ENCODE results near the gene POP5. TPM values are rescaled to one million over a fixed set of nuclear protein-coding genes. Genes with fewer than 3 reads are reported as not detected.
A peak's percentile ranks its signal among the peaks of the same experiment; 100 is the strongest.

POP5 gene
- total RNA-seq, 1 experiment from 2014 or later, result 64.0 TPM

DNA sequence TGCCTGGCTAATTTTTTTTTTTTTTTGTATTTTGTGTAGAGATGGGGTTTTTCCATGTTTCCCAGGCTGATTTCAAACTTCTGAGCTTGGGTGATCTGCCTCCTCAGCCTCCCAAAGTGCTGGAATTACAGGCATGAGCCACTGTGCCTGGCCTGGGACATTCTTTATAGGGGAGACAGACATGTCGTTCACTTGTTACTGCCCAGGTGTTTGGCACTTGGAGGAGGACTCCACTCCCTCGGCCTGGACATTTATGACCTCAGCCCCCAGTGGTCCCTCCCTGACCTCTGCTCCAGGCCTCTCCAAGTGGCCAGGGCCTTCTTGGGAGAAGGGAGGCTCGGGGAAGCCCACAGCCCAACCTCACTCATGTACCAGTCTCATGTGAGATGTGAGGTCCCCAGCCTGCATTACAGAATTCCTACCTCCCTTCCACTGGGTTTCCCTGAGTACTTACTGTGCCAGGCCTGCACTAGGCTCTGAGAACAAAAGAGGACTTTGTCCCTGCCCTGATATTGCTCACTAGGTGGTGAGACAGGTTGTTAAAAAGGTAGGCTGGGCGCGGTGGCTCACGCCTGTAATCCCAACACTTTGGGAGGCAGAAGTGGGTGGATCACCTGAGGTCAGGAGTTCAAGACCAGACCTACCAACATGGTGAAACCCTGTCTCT, 9.7 kb upstream of the POP5 start:
- no peak overlapping the region for H4K91ac ChIP-seq (ENCODE audit: insufficient read length, low read depth, low read length)
- no peak overlapping the region for H3K9ac ChIP-seq (ENCODE audit: extremely low read depth, insufficient read length, low read length)
- no peaks in the 10 kb centered on the region for H3K79me2 ChIP-seq (ENCODE audit: insufficient read depth, low read length)
- no CpG with 5 or more reads among the region's 6 CpGs for WGBS (ENCODE audit: extremely low coverage, insufficient read length, low lambda C conversion rate)
- no peaks in the 10 kb centered on the region for H3K4me1 ChIP-seq (ENCODE audit: insufficient read depth, low read length)
- no peaks in the 10 kb centered on the region for H3K9me3 ChIP-seq (ENCODE audit: control insufficient read depth, low read depth, low read length)
- no peaks in the 10 kb centered on the region for H3K23me2 ChIP-seq (ENCODE audit: insufficient read length, low read depth, low read length, poor library complexity, severe bottlenecking)
- Mint-ChIP-seq H3K27ac (peak overlapping the region in 1 of 3 experiments; percentile 83; a peak in 1 of 7 replicates), H3K9me3 (no peaks in the 10 kb centered on the region; a peak in 1 of 5 replicates), H3K36me3 (ENCODE audit: insufficient read depth in 1 of 3, low read depth in 3 of 3) (no peaks in the 10 kb centered on the region), H3K4me3 (no peak overlapping the region), H3K4me1 (peaks cover 7 to 8% of the 10 kb centered on the region in 2 experiments), H3K27me3 (ENCODE audit: low read depth) (peaks cover 6% of the 10 kb centered on the region)
- no peak overlapping the region for H2BK15ac ChIP-seq (ENCODE audit: low read depth, low read length)
- no peak overlapping the region for H4K5ac ChIP-seq (ENCODE audit: insufficient read length, low read depth, low read length)
- no peak overlapping the region for H2BK20ac ChIP-seq (ENCODE audit: low read depth, low read length, poor library complexity, severe bottlenecking)
- H3K23ac ChIP-seq (ENCODE audit: insufficient read length, low read depth, low read length), result no peak overlapping the region
- no peak overlapping the region for H2BK120ac ChIP-seq (ENCODE audit: low read depth, low read length, poor library complexity, severe bottlenecking)
- no peak overlapping the region for H3K56ac ChIP-seq (ENCODE audit: insufficient read length, low read depth, low read length)
- no peak overlapping the region for H2AFZ ChIP-seq (ENCODE audit: low read length)
- H4K8ac ChIP-seq (replicated peaks; ENCODE audit: insufficient read length, low read depth, low read length), result no peak overlapping the region
- H3K27ac ChIP-seq (ENCODE audit: insufficient read length, low read depth, low read length), result no peak overlapping the region
- H2BK12ac ChIP-seq (ENCODE audit: insufficient read length, low read depth, low read length), result no peak overlapping the region
- H3K4me2 ChIP-seq (ENCODE audit: insufficient read depth, insufficient read length, low read length), result no peak overlapping the region
- no peak overlapping the region for H3T11ph ChIP-seq (ENCODE audit: low read length)
- no peaks in the 10 kb centered on the region for H4K20me1 ChIP-seq (ENCODE audit: control insufficient read depth, insufficient read depth, insufficient read length)
- DNase-seq, result no peak
- no peaks in the 10 kb centered on the region for H3K27me3 ChIP-seq (ENCODE audit: insufficient read depth, low read length)
- no peak overlapping the region for H2AK5ac ChIP-seq (ENCODE audit: insufficient read length, low read length)
- no peak overlapping the region for H3K18ac ChIP-seq (ENCODE audit: insufficient read length, low read depth, low read length)
- no peak overlapping the region for H2BK5ac ChIP-seq (ENCODE audit: insufficient read length, low read length)
- no peak overlapping the region for H3K14ac ChIP-seq (ENCODE audit: insufficient read depth, low read length)
- no peak for TF ChIP-seq CTCF (conservative IDR thresholded peaks at IDR 0.05)
- H3K4ac ChIP-seq (ENCODE audit: low read depth, low read length), result no peak overlapping the region
- no peaks in the 10 kb centered on the region for H3K79me1 ChIP-seq (ENCODE audit: insufficient read depth, low read depth, low read length, poor library complexity, severe bottlenecking)

All from H9 (cell line).